ENCODE measurements around the gene USP54.
A peak's percentile ranks its signal among the peaks of the same experiment; 100 is the strongest.

Gene USP54

GRCh38 chr10:73534857-73535256, 56.3 kb downstream of the USP54 start:
- Histone ChIP-seq H3K36me3 (ENCODE audit: control insufficient read depth, insufficient read depth, low read length) (no peaks in the 10 kb centered on the region; the same call in 1 of the 2 replicates), H3K4me3 (replicated peaks; ENCODE audit: low read depth, low read length) (no peak overlapping the region), H3K27me3 (replicated peaks; ENCODE audit: control insufficient read depth, insufficient read depth, low read length) (no peaks in the 10 kb centered on the region)
- DNase-seq (ENCODE audit: extremely low read depth, insufficient read length): no peak
- no peak for TF ChIP-seq CTCF (IDR thresholded peaks at IDR 0.05; ENCODE audit: insufficient read depth, low read length, poor library complexity, severe bottlenecking)

GRCh38 chr10:73529089-73529832, 61.9 kb downstream of the USP54 start:
- peak; percentile 26 for DNase-seq (ENCODE audit: extremely low read depth, insufficient read length)
- peak; percentile 76 for TF ChIP-seq CTCF (IDR thresholded peaks at IDR 0.05; ENCODE audit: insufficient read depth, low read length, poor library complexity, severe bottlenecking)
- Histone ChIP-seq H3K27me3 (replicated peaks; ENCODE audit: control insufficient read depth, insufficient read depth, low read length) (no peaks in the 10 kb centered on the region), H3K4me3 (replicated peaks; ENCODE audit: low read depth, low read length) (no peak overlapping the region), H3K36me3 (ENCODE audit: control insufficient read depth, insufficient read depth, low read length) (no peaks in the 10 kb centered on the region)

- no peak for TF ChIP-seq CTCF (IDR thresholded peaks at IDR 0.05; ENCODE audit: insufficient read depth, low read length, poor library complexity, severe bottlenecking)
- H3K4me3 ChIP-seq (replicated peaks; ENCODE audit: low read depth, low read length): no peak overlapping the region
- no peaks in the 10 kb centered on the region for H3K27me3 ChIP-seq (replicated peaks; ENCODE audit: control insufficient read depth, insufficient read depth, low read length)
- no peaks in the 10 kb centered on the region; the same call in 1 of the 2 replicates for H3K36me3 ChIP-seq (ENCODE audit: control insufficient read depth, insufficient read depth, low read length)
- DNase-seq (ENCODE audit: extremely low read depth, insufficient read length): no peak
Observed at GRCh38 chr10:73522263-73522662, 68.9 kb downstream of the USP54 start.

GRCh38 chr10:73519336-73519735, 71.8 kb downstream of the USP54 start:
- no peak for DNase-seq (ENCODE audit: extremely low read depth, insufficient read length)
- no peak overlapping the region for H3K4me3 ChIP-seq (replicated peaks; ENCODE audit: low read depth, low read length)
- no peaks in the 10 kb centered on the region; the same call in none of the 2 replicates for H3K36me3 ChIP-seq (ENCODE audit: control insufficient read depth, insufficient read depth, low read length)
- no peaks in the 10 kb centered on the region for H3K27me3 ChIP-seq (replicated peaks; ENCODE audit: control insufficient read depth, insufficient read depth, low read length)
- TF ChIP-seq CTCF (IDR thresholded peaks at IDR 0.05; ENCODE audit: insufficient read depth, low read length, poor library complexity, severe bottlenecking): no peak

- Histone ChIP-seq H3K27me3 (replicated peaks; ENCODE audit: control insufficient read depth, insufficient read depth, low read length) (no peaks in the 10 kb centered on the region), H3K4me3 (replicated peaks; ENCODE audit: low read depth, low read length) (no peak overlapping the region), H3K36me3 (ENCODE audit: control insufficient read depth, insufficient read depth, low read length) (no peaks in the 10 kb centered on the region; the same call in 1 of the 2 replicates)
- DNase-seq (ENCODE audit: extremely low read depth, insufficient read length): no peak
- no peak for TF ChIP-seq CTCF (IDR thresholded peaks at IDR 0.05; ENCODE audit: insufficient read depth, low read length, poor library complexity, severe bottlenecking)
Observed at GRCh38 chr10:73517166-73517888, 73.8 kb downstream of the USP54 start.

All from GM06990 (cell line).